Measurements from ENCODE around the gene RCVRN. TPM values are rescaled to one million over a fixed set of nuclear protein-coding genes. Genes with fewer than 3 reads are reported as not detected.

The RCVRN gene
- polyA plus RNA-seq, 1 of the 3 experiments (the other 2 are of a cell fraction): not detected

DNA sequence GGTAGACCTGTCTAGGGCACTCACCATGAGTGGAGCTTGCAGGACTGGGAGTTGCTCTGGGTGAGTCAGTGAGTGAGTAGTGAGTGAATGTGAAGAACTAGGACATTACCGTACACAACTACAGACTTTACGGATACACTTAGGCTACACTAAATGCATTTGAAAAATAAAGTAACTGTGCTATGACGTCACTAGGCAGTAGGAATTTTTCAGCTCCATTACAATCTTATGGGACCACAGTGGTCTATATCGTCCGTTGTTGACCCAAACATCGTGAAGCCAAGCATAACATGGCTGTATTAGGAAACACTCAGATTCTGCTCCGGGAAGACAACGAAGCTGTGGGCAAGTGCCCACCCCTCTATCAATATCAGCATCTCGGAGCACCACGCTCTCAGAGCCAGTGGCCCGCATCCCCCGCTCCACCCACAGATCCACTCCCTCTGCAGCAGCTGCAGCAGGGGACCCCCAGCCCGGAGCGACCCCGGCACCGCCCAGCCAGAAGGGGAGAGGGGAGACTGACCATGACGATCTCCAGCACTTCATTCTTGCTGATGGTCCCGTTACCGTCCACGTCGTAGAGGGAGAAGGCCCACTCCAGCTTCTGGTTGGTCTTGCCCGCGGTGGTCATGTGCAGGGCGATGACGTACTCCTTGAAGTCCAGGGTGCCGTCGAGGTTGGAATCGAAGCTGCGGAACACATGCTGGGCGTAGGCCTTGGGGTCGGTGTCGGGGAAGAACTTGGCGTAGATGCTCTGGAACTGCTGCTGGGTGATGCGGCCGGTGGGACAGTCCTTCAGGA lies 594 bp downstream of the RCVRN start:
- POLR2A ChIA-PET: no interaction called here
- Histone ChIP-seq H3K9me3 (no peaks in the 10 kb centered on the region), H3K4me2 (no peak overlapping the region), H3K9me2 (no peaks in the 10 kb centered on the region), H3K36me3 (replicated peaks in 1 of 2; ENCODE audit: control insufficient read depth in 1 of 2, insufficient read depth in 2 of 2, low read length in 1 of 2) (no peaks in the 10 kb centered on the region), H3K27ac (ENCODE audit: low read depth in 2 of 2, low read length in 1 of 2) (no peak overlapping the region), H3K9ac (no peak overlapping the region), H3K4me3 (ENCODE audit: low read depth in 2 of 2, low read length in 1 of 2) (no peak overlapping the region), H3K27me3 (ENCODE audit: insufficient read depth) (peaks cover 7% of the 10 kb centered on the region; the same call in 1 of the 2 replicates), H3F3A (replicated peaks; ENCODE audit: insufficient read depth) (no peaks in the 10 kb centered on the region), H3K4me1 (ENCODE audit: control insufficient read depth in 1 of 2, insufficient read depth in 2 of 2, low read depth in 1 of 2, low read length in 1 of 2) (no peaks in the 10 kb centered on the region), H2AFZ (ENCODE audit: low read depth) (no peak overlapping the region), H3K79me2 (ENCODE audit: insufficient read depth) (no peaks in the 10 kb centered on the region), H4K20me1 (ENCODE audit: insufficient read depth) (no peaks in the 10 kb centered on the region)
- WGBS (ENCODE audit: low lambda C conversion rate): 57% methylated on average over 26 of the region's 35 CpGs
- DNase-seq: no peak
- TF ChIP-seq CHD2 (IDR thresholded peaks at IDR 0.05; ENCODE audit: low read length, partially characterized antibody) (no peak), POLR2AphosphoS5 (IDR thresholded peaks at IDR 0.05; ENCODE audit: low read depth, low read length) (no peak), RAD21 (IDR thresholded peaks at IDR 0.05; ENCODE audit: low read length) (no peak), GATA2 (CRISPR knock-in tag; IDR thresholded peaks at IDR 0.05) (no peak), ELF1 (IDR thresholded peaks at IDR 0.05) (no peak), EP300 (IDR thresholded peaks at IDR 0.05; ENCODE audit: borderline replicate concordance in 1 of 2, low read depth in 1 of 2, low read length in 1 of 2) (no peak), TAF1 (IDR thresholded peaks at IDR 0.05; ENCODE audit: borderline replicate concordance, low read depth, low read length) (no peak), RCOR1 (IDR thresholded peaks at IDR 0.05; ENCODE audit: low read length) (no peak), YY1 (IDR thresholded peaks at IDR 0.05; ENCODE audit: low read depth) (no peak), MXI1 (IDR thresholded peaks at IDR 0.05; ENCODE audit: low read depth, low read length) (no peak), FOXJ3 (CRISPR knock-in tag; IDR thresholded peaks at IDR 0.05) (no peak), RXRA (IDR thresholded peaks at IDR 0.05; ENCODE audit: borderline replicate concordance, low read depth) (no peak), FOXM1 (IDR thresholded peaks at IDR 0.05; ENCODE audit: low read depth) (no peak), FOSL2 (IDR thresholded peaks at IDR 0.05; ENCODE audit: borderline replicate concordance, low read depth) (no peak), JUND (IDR thresholded peaks at IDR 0.05) (no peak)
- TF ChIP-seq, protein P1, sequence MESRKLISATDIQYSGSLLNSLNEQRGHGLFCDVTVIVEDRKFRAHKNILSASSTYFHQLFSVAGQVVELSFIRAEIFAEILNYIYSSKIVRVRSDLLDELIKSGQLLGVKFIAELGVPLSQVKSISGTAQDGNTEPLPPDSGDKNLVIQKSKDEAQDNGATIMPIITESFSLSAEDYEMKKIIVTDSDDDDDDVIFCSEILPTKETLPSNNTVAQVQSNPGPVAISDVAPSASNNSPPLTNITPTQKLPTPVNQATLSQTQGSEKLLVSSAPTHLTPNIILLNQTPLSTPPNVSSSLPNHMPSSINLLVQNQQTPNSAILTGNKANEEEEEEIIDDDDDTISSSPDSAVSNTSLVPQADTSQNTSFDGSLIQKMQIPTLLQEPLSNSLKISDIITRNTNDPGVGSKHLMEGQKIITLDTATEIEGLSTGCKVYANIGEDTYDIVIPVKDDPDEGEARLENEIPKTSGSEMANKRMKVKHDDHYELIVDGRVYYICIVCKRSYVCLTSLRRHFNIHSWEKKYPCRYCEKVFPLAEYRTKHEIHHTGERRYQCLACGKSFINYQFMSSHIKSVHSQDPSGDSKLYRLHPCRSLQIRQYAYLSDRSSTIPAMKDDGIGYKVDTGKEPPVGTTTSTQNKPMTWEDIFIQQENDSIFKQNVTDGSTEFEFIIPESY (IDR thresholded peaks at IDR 0.05; ENCODE audit: borderline replicate concordance, low read depth): no peak
- TF ChIP-seq, protein P2, sequence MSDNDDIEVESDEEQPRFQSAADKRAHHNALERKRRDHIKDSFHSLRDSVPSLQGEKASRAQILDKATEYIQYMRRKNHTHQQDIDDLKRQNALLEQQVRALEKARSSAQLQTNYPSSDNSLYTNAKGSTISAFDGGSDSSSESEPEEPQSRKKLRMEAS (IDR thresholded peaks at IDR 0.05; ENCODE audit: low read depth): no peak
- TF ChIP-seq, protein P3, sequence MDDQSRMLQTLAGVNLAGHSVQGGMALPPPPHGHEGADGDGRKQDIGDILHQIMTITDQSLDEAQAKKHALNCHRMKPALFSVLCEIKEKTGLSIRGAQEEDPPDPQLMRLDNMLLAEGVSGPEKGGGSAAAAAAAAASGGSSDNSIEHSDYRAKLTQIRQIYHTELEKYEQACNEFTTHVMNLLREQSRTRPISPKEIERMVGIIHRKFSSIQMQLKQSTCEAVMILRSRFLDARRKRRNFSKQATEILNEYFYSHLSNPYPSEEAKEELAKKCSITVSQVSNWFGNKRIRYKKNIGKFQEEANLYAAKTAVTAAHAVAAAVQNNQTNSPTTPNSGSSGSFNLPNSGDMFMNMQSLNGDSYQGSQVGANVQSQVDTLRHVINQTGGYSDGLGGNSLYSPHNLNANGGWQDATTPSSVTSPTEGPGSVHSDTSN (IDR thresholded peaks at IDR 0.05): no peak
- TF ChIP-seq, protein P4, sequence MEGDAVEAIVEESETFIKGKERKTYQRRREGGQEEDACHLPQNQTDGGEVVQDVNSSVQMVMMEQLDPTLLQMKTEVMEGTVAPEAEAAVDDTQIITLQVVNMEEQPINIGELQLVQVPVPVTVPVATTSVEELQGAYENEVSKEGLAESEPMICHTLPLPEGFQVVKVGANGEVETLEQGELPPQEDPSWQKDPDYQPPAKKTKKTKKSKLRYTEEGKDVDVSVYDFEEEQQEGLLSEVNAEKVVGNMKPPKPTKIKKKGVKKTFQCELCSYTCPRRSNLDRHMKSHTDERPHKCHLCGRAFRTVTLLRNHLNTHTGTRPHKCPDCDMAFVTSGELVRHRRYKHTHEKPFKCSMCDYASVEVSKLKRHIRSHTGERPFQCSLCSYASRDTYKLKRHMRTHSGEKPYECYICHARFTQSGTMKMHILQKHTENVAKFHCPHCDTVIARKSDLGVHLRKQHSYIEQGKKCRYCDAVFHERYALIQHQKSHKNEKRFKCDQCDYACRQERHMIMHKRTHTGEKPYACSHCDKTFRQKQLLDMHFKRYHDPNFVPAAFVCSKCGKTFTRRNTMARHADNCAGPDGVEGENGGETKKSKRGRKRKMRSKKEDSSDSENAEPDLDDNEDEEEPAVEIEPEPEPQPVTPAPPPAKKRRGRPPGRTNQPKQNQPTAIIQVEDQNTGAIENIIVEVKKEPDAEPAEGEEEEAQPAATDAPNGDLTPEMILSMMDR (IDR thresholded peaks at IDR 0.05): no peak
- TF ChIP-seq, protein P5, sequence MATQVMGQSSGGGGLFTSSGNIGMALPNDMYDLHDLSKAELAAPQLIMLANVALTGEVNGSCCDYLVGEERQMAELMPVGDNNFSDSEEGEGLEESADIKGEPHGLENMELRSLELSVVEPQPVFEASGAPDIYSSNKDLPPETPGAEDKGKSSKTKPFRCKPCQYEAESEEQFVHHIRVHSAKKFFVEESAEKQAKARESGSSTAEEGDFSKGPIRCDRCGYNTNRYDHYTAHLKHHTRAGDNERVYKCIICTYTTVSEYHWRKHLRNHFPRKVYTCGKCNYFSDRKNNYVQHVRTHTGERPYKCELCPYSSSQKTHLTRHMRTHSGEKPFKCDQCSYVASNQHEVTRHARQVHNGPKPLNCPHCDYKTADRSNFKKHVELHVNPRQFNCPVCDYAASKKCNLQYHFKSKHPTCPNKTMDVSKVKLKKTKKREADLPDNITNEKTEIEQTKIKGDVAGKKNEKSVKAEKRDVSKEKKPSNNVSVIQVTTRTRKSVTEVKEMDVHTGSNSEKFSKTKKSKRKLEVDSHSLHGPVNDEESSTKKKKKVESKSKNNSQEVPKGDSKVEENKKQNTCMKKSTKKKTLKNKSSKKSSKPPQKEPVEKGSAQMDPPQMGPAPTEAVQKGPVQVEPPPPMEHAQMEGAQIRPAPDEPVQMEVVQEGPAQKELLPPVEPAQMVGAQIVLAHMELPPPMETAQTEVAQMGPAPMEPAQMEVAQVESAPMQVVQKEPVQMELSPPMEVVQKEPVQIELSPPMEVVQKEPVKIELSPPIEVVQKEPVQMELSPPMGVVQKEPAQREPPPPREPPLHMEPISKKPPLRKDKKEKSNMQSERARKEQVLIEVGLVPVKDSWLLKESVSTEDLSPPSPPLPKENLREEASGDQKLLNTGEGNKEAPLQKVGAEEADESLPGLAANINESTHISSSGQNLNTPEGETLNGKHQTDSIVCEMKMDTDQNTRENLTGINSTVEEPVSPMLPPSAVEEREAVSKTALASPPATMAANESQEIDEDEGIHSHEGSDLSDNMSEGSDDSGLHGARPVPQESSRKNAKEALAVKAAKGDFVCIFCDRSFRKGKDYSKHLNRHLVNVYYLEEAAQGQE (IDR thresholded peaks at IDR 0.05; ENCODE audit: low read depth, low read length): no peak
- CTCF ChIA-PET: interaction anchor here (1.0 kb wide), 2 partner anchors 20 to 710 kb away, joined by 3 read pairs; no protein-coding TSS in a partner anchor
